HepG2 (cell line): ENCODE measurements around the gene IFIH1. TPM values are rescaled to one million over a fixed set of nuclear protein-coding genes. Genes with fewer than 3 reads are reported as not detected.

Source experiments
- ATAC-seq: fragments of 200-7000 bp; cut with Tn5 transposase; 3 replicates; pipeline ENCODE4 v1.9.1; 2020; ENCODE audit warnings: mild to moderate bottlenecking, moderate library complexity
- BruUV-seq: library from RNA; stranded (reverse); fragments of 400-500 nt; replicated peaks from 2 replicates; lab custom pipeline; 2021; lab: Mats Ljungman, UMichigan
- CTCF ChIA-PET: fragments of 300-600 bp; formaldehyde crosslinking; extraction: SDS; loops from one replicate; lab custom pipeline; 2021; ENCODE audit warnings: low total read pairs, inconsistent platforms, low intra/inter-chr PET ratio; lab: Yijun Ruan, JAX
- POLR2A ChIA-PET: fragments of 350-600 bp; sonication (Branson Sonifier 250); formaldehyde crosslinking; loops from one replicate; lab custom pipeline; 2020; ENCODE audit warnings: antibody characterized with exemption, inconsistent platforms; lab: Yijun Ruan, JAX
- DNase-seq: peaks from one replicate; pipeline ENCODE4 v3.0.0-alpha.2; 2015; ENCODE audit warnings: low spot score
- FAIRE-seq: peaks from 3 replicates; lab custom pipeline; 2011; peaks lifted over from hg19 to GRCh38; lab: Jason Lieb, UNC
- H2AFZ ChIP-seq: one replicate; pipeline ENCODE4 v1.6.1; 2011; ENCODE audit warnings: low read length, inconsistent platforms
- H3K27ac ChIP-seq: fragments of 300-600 bp; 3 replicates; pipeline ENCODE4 v1.8.0; 2011; ENCODE audit warnings: mixed run types, mild to moderate bottlenecking, mixed read lengths, low read length, inconsistent platforms; ENCODE audit not compliant: insufficient read depth; ENCODE audit errors: extremely low read length
- H3K27me3 ChIP-seq, 2 experiments: fragments of 200-600 bp in 1 of 2; 2 replicates in 1 of 2; 3 replicates in 1 of 2; pipeline versions ENCODE4 v1.6.0 to v1.8.0; 2011; ENCODE audit warnings: low read length in 2 of 2, mild to moderate bottlenecking in 2 of 2, moderate library complexity in 2 of 2, inconsistent platforms in 1 of 2; ENCODE audit not compliant: insufficient read depth in 2 of 2, control insufficient read depth in 1 of 2
- H3K36me3 ChIP-seq, 2 experiments: fragments of 200-600 bp in 1 of 2; replicated peaks in 1 of 2; 2 replicates in 1 of 2; 3 replicates in 1 of 2; pipeline versions ENCODE4 v1.5.1 to v1.8.0; 2011; ENCODE audit warnings: low read length in 2 of 2, inconsistent platforms in 1 of 2; ENCODE audit not compliant: insufficient read depth in 2 of 2, control insufficient read depth in 1 of 2
- H3K4me1 ChIP-seq: 2 replicates; pipeline ENCODE4 v1.5.1; 2012; ENCODE audit warnings: low read length, inconsistent platforms; ENCODE audit not compliant: insufficient read depth
- H3K4me2 ChIP-seq: 2 replicates; pipeline ENCODE4 v1.6.0; 2011; ENCODE audit warnings: low read depth, low read length, inconsistent platforms
- H3K4me3 ChIP-seq, 3 experiments: fragments of 200-600 bp in 1 of 3; sonication (generic), shearing (Covaris generic) in 1 of 3; replicated peaks in 1 of 3; 2 replicates each; pipeline ENCODE4 v1.5.1; 2011 to 2016; ENCODE audit warnings: low read length in 3 of 3, inconsistent platforms in 2 of 3, low read depth in 2 of 3, mild to moderate bottlenecking in 2 of 3, control low read depth in 1 of 3, mixed read lengths in 1 of 3; ENCODE audit not compliant: insufficient read depth in 1 of 3
- H3K79me2 ChIP-seq: one replicate; pipeline ENCODE4 v1.6.1; 2011; ENCODE audit warnings: low read length, inconsistent platforms; ENCODE audit not compliant: insufficient read depth
- H3K9ac ChIP-seq: 2 replicates; pipeline ENCODE4 v1.6.0; 2011; ENCODE audit warnings: mild to moderate bottlenecking, low read depth, low read length, inconsistent platforms; ENCODE audit not compliant: insufficient read depth
- H3K9me3 ChIP-seq: 2 replicates; pipeline ENCODE4 v1.5.1; 2012; ENCODE audit warnings: mild to moderate bottlenecking, low read length
- H4K20me1 ChIP-seq: 2 replicates; pipeline ENCODE4 v1.6.0; 2011; ENCODE audit warnings: inconsistent platforms, mild to moderate bottlenecking, low read length, moderate library complexity; ENCODE audit not compliant: insufficient read depth
- CEBPB ChIP-seq: IDR thresholded peaks from 2 replicates; pipeline ENCODE4 v1.6.1; 2011; ENCODE audit warnings: low read depth, low read length, improper control_type of control experiment, borderline replicate concordance
- DNMT3B ChIP-seq: conservative IDR thresholded peaks from 2 replicates; pipeline ENCODE4 v1.6.1; 2016; ENCODE audit warnings: missing biosample characterization, control low read depth
- ISX ChIP-seq: sonication (generic); formaldehyde crosslinking; conservative IDR thresholded peaks from 2 replicates; pipeline ENCODE4 v1.5.0; 2020; ENCODE audit warnings: missing genetic modification reagents
- ZFP90 ChIP-seq: sonication (generic); formaldehyde crosslinking; IDR thresholded peaks from 2 replicates; pipeline ENCODE4 v1.8.0; 2022; ENCODE audit warnings: missing genetic modification reagents, mild to moderate bottlenecking, inconsistent platforms, borderline replicate concordance
- ZNF180 ChIP-seq: sonication (generic); formaldehyde crosslinking; IDR thresholded peaks from 2 replicates; pipeline ENCODE4 v1.4.0; 2020; ENCODE audit warnings: low read depth, missing genetic modification reagents, borderline replicate concordance
- ZNF776 ChIP-seq: sonication (generic); formaldehyde crosslinking; IDR thresholded peaks from 2 replicates; pipeline ENCODE4 v1.4.0; 2020; ENCODE audit warnings: mild to moderate bottlenecking, missing genetic modification reagents
- WGBS: methylation state at CpG from one replicate; pipeline ENCODE4 v1.1.6; 2017; ENCODE audit warnings: low lambda C conversion rate; 5-methylcytosine and 5-hydroxymethylcytosine counted together
- in situ Hi-C: cut with HindIII; loops from 2 replicates; pipeline ENCODE4 v1.10.0; 2017; ENCODE audit warnings: low pct_unique_long_range_greater_than_20kb; ENCODE audit not compliant: extremely low pct_ligation_motif_present
- intact Hi-C: fragments of 100-400 bp; cut with micrococcal nuclease; formaldehyde crosslinking; loops from one replicate; pipeline ENCODE4 v1.10.0; 2022; ENCODE audit not compliant: unreplicated experiment
- polyA plus RNA-seq, 8 experiments: library from polyadenylated mRNA; depleted of rRNA in 3 of 8; stranded (reverse) in 7 of 8; unstranded in 1 of 8; fragments of >200 nt; fragmentation: Illumina TruSeq in 4 of 8; extraction: Trizol in 4 of 8; gene quantifications; 2 replicates each; pipeline versions ENCODE4 v1.2.1 to v1.2.3, GENCODE V29; 2011 to 2016; ENCODE audit warnings: low read depth in 4 of 8, missing spikeins in 1 of 8, mixed read lengths in 1 of 8; ENCODE audit not compliant: insufficient read depth in 1 of 8
- total RNA-seq, 5 experiments: library from RNA; depleted of rRNA; stranded (reverse); fragments of >200 nt; fragmentation: Illumina TruSeq; extraction: Trizol; gene quantifications; 2 replicates each; pipeline ENCODE4 v1.2.3, GENCODE V29; 2016; ENCODE audit warnings: low read depth in 1 of 5
- TF ChIP-seq, protein P1 (sequence below): IDR thresholded peaks from 2 replicates; pipeline ENCODE4 v1.6.1; 2016; ENCODE audit warnings: control low read depth
- TF ChIP-seq, protein P2 (sequence below): sonication (generic); formaldehyde crosslinking; IDR thresholded peaks from 2 replicates; pipeline ENCODE4 v1.9.0; 2022; ENCODE audit warnings: low read depth, missing genetic modification reagents

The IFIH1 gene
- total and polyA plus RNA-seq, 2 of the 13 experiments (the other 11 are each of a cell fraction or from before 2014, with no cell fraction given) = 1.5 to 11.5 TPM

DNA sequence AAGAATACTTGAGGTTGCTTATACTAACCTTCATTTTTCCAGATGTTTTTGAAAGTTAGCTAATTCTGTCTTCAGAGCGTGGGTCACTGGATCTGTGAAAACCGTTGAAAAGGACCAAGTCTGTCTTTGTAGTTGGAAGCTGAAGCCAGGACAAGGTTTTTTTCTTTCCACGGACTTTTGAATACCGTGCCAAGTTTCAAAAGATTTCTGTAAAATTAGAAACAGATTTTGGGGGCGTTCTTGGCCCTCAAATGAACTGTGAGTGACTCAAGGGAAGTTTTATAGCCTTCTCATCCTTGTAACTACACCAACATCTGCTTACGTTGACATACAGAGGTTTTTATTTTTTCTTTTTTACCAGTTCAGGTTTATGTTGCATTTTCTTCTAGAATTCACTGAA lies 75.2 kb downstream of the IFIH1 start, which contains the start of gene FAP:
TSS of gene FAP (minus strand) at position 152 of the 400 bp plus-strand sequence. CDS start at position 34, 118 bp downstream.
- intact Hi-C loops = no loop called here
- ChIA-PET POLR2A (no interaction called here), CTCF (no interaction called here)
- in situ Hi-C loops = no loop called here
- Histone ChIP-seq H3K27ac (no peak within 1 kb of the TSS), H4K20me1 (no peaks in the 10 kb centered on the region), H3K36me3 (no peaks in the 10 kb centered on the region), H3K4me3 (no peak within 1 kb of the TSS), H3K9ac (no peak within 1 kb of the TSS), H2AFZ (no peak within 1 kb of the TSS), H3K4me1 (no peaks in the 10 kb centered on the region), H3K27me3 (no peaks in the 10 kb centered on the region), H3K79me2 (no peaks in the 10 kb centered on the region), H3K9me3 (no peaks in the 10 kb centered on the region), H3K4me2 (no peak within 1 kb of the TSS)
- FAIRE-seq (no peak), ATAC-seq (no peak), DNase-seq (no peak)
- BruUV-seq = no TSS peak
- TF ChIP-seq DNMT3B (CRISPR knock-in tag) (no peak), ZFP90 (CRISPR knock-in tag) (no peak)
- TF ChIP-seq, protein P1, sequence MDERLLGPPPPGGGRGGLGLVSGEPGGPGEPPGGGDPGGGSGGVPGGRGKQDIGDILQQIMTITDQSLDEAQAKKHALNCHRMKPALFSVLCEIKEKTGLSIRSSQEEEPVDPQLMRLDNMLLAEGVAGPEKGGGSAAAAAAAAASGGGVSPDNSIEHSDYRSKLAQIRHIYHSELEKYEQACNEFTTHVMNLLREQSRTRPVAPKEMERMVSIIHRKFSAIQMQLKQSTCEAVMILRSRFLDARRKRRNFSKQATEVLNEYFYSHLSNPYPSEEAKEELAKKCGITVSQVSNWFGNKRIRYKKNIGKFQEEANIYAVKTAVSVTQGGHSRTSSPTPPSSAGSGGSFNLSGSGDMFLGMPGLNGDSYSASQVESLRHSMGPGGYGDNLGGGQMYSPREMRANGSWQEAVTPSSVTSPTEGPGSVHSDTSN (CRISPR knock-in tag) = no peak
- WGBS = 2% methylated on average over 6 of the region's 6 CpGs

DNA sequence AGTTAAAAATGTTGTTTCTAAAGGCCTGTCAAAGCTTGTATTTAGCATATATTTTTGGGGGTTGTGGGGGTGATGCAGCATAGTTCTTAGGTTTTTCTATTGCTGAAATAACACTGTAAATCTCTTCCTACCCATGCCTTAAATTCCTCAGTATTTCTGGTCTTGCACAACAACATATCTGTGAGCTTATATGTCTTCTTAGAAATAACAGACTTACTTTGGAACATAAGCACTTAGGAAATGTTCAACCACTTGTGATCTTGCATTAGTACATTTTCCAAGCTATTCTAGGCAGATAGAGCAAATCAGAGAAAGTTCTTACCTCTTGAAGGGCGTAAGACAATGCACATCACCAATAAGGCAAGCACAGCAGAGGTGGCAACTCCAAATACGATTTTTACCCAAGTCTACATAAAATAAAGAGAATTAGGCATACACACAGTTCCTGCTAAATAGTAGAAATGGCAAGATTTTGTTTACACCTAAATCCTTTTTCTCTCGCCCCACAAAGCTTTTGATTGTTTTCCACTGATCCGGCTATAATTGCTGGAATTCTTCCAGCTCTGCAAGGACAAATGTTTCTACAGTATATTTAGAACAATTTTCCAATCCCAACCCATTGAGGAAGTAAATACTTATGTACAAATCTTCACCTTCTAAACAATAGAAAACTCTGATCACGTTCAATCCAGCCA lies 75.8 kb downstream of the IFIH1 start:
- ATAC-seq (no peak), FAIRE-seq (no peak)
- 7% methylated on average over 5 of the region's 5 CpGs for WGBS
- POLR2A ChIA-PET = no interaction called here
- Histone ChIP-seq H3K9ac (no peak overlapping the region), H3K27me3 (no peaks in the 10 kb centered on the region), H3K4me3 (no peak overlapping the region), H3K4me1 (no peaks in the 10 kb centered on the region)
- intact Hi-C loops = no loop called here
- CTCF ChIA-PET = no interaction called here
- in situ Hi-C loops = no loop called here
- TF ChIP-seq ZNF776 (no peak), ZNF180 (CRISPR knock-in tag) (no peak), ISX (CRISPR knock-in tag) (no peak), CEBPB (0 out of 2 replicates have a peak, but pooled peaks have one; percentile 11)
- TF ChIP-seq, protein P2, sequence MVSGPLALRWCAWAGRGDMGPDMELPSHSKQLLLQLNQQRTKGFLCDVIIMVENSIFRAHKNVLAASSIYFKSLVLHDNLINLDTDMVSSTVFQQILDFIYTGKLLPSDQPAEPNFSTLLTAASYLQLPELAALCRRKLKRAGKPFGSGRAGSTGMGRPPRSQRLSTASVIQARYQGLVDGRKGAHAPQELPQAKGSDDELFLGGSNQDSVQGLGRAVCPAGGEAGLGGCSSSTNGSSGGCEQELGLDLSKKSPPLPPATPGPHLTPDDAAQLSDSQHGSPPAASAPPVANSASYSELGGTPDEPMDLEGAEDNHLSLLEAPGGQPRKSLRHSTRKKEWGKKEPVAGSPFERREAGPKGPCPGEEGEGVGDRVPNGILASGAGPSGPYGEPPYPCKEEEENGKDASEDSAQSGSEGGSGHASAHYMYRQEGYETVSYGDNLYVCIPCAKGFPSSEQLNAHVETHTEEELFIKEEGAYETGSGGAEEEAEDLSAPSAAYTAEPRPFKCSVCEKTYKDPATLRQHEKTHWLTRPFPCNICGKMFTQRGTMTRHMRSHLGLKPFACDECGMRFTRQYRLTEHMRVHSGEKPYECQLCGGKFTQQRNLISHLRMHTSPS = no peak
- TF ChIP-seq, all 625 proteins: peak for 1
- Histone ChIP-seq H3K79me2 (no peaks in the 10 kb centered on the region), H3K27ac (no peak overlapping the region), H3K9me3 (no peaks in the 10 kb centered on the region), H4K20me1 (no peaks in the 10 kb centered on the region), H3K36me3 (no peaks in the 10 kb centered on the region), H2AFZ (no peak overlapping the region), H3K4me2 (no peak overlapping the region)
- BruUV-seq = no TSS peak
- DNase-seq = no peak
